Posterior cingulate gyrus (tissue), 11 donors: ENCODE results near the gene MAEA.

Experiments
- DNase-seq, 10 donors: peaks; one replicate each; pipeline versions ENCODE4 v3.0.0 to v3.0.0-alpha.2; 2020 to 2021; ENCODE audit warnings: mixed read lengths in 3 of 10
- intact Hi-C: fragments of 100-400 bp; cut with DNase I; formaldehyde crosslinking; loops from one replicate; pipeline ENCODE4 v1.15.1; 2023

Gene MAEA

DNA sequence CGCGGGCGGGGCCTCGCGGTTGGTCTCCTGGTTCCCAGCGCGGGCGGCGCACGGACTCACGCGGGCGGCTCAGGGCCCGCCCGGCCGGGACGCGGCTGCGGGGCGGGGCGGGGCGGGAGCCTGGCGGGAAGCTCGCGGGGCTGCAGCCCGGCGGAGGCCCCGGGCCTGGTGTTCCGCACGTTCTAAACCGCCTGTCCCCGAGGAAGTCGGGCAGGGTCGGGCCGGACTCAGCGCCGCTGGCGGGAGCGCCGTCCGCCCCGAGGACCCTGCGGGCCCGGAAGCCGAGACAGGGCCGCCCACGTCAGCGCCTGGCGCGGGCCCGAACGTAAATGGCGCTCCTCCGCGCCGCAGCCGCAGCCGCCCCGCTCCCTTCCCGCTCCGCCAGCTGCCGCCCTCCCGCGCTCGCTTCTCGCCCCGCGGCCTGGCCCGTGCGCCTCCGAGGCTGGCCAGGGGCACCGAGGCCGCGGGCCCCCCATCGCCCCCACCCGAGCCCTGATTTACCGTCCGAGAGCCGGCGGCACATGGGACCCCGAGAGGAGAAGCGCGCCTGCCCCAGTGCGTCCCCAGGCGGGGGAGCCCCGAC lies 40.5 kb upstream of the MAEA start:
- peak; percentile 63 to 98 (median 86) for DNase-seq
- intact Hi-C loops = loop anchor here (1.0 to 5.0 kb wide), 4 partner anchors 40 to 467 kb away; partner anchors contain the start of gene MAEA

- peak in 3 of 10 donors; percentile 71 to 88 (median 81) for DNase-seq
- intact Hi-C loops = loop anchor here (1.0 to 5.0 kb wide), 4 partner anchors 39 to 468 kb away; partner anchors contain the start of gene MAEA
These were observed 39.8 kb upstream of the MAEA start for GRCh38 chr4:1249731-1250526.

DNA sequence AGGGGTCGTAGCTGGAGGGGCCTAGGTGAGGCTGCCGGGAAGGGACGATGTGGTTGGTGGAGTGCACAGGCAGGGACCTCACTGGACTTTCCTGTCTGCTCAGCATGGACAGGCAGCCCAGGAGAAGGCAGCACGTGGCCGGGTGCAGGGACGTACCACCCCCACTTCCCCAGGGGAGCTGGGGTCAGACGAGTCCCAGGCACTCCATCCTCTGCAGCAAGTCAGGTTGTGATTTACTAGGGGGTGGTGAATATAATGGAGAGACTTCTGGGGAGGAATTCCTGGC lies 39.2 kb upstream of the MAEA start:
- peak in 3 of 10 donors; percentile 43 to 74 (median 56) for DNase-seq
- intact Hi-C loops = no loop called here

DNA sequence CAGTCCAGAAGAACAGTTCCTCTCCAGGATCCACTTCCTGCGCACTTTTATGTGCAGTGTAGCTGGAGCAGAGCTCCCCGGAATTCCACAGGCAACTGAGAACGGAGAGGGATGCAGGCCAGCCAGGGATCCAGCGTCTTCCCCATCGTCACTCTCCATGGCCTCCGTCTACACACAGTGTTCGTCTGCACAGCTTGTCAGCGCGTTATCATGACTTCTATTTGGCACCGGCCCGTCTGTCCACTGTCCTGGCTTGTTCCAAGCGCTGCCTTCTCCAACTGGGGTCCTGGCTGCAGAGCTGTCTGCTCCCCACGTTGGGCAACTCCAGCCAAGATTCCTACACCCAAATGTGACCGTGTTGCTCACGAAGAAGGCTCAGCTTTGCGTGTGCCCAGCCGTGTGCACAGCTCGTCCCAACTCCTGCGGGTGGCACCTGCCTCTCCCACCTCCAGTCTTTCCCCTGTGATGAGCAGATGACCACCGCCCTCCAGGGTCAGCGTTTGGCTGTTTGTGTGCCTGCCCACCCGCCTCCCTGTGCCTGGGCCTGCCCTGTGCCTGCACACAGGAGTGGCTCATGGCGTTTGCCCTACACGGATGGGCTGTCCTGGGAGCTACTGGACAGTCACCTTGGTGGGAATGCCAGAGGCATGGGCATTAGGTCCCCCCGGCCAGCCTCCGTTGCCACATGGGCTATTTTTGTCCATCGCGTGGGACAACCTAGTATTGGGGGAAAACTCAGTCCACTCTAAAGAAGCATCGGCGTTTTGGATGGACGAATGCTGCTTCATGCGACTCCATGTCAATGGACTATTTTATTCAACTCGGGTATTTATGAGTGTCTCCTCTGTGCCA lies 38.5 kb upstream of the MAEA start:
- DNase-seq = peak in 3 of 10 donors; percentile 62 to 82 (median 70)
- intact Hi-C loops = no loop called here

- no peak for DNase-seq
- intact Hi-C loops = no loop called here
These were observed 38.0 kb upstream of the MAEA start for GRCh38 chr4:1251773-1252066.

GRCh38 chr4:1252928-1253492 lies 36.7 kb upstream of the MAEA start:
- intact Hi-C loops = no loop called here
- DNase-seq = no peak

DNA sequence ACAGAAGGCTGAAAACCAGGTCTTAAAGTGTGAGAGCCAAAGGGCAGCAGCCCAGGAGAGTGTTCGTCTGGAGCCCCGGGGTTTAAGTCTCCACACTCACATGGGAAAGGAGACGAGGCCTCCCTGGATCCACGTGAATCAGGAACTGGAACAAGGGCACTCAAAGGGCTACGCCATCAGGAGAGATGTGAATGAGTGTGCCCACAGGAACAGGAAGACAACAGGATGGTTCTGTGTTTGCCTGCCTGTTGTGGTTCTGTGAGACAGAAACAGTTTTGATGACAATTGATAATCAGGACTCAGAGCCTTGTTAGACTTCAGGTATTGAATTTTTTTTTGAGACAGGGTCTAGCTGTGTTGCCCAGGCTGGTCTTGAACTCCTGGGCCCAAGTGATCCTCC lies 35.9 kb upstream of the MAEA start:
- intact Hi-C loops = no loop called here
- no peak for DNase-seq

GRCh38 chr4:1255151-1255550 lies 34.5 kb upstream of the MAEA start:
- intact Hi-C loops = no loop called here
- DNase-seq = no peak

- intact Hi-C loops = no loop called here
- no peak for DNase-seq
These were observed 34.0 kb upstream of the MAEA start for GRCh38 chr4:1255699-1256098.

- no peak for DNase-seq
- intact Hi-C loops = no loop called here
These were observed 31.2 kb upstream of the MAEA start for GRCh38 chr4:1258457-1258856.

DNA sequence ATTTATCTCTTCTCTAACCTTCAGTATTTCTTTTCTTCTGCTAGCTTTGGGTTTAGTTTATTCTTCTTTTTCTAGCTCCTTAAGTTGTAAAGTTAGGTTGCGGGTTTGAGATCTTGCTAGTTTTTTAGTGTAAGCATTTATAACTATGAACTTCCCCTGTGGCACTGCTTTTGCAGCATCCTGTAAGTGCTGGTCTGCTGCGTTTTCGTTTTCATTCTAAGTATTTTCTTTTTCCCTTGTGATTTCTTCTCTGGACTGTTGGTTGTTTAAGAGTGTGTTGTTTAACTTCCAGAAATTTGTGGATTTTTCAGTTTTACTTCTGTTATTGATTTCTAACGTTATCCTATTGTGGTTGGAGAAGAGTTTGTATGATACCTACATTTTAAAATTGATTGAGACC lies 29.7 kb upstream of the MAEA start:
- DNase-seq = no peak
- intact Hi-C loops = no loop called here

DNA sequence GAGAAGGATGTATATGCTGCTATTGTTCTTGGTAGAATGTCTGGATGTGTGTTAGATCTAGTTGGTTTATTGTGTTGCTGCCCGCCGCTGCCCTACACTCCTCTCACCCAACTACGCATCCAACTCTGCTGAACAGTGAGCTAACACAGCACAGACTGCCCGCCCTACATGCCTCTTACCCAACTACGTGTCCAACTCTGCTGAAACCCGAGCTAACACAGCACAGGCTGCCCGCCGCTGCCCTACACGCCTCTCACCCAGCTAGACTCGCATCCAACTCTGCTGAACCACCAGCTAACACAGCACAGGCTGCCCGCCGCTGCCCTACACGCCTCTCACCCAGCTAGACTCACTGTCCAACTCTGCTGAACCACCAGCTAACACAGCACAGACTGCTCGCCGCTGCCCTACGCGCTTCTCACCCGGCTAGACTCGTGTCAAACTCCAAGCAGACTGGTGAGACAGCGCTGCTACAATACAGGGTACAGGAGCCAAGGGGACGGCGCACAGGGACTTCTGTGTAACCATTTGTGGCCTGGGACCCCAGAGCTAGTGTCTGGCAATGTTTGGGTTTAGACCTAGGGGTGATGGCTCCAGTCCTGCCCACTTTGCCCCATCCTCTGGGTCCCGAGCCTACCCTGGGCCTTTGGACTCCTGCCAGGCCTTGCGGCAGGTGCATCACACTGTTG lies 29.1 kb upstream of the MAEA start:
- peak in 2 of 10 donors; percentile 35 to 70 for DNase-seq
- intact Hi-C loops = no loop called here

- intact Hi-C loops = no loop called here
- DNase-seq = peak in 2 of 10 donors; percentile 41 to 64
These were observed 28.4 kb upstream of the MAEA start for GRCh38 chr4:1261107-1261928.

DNA sequence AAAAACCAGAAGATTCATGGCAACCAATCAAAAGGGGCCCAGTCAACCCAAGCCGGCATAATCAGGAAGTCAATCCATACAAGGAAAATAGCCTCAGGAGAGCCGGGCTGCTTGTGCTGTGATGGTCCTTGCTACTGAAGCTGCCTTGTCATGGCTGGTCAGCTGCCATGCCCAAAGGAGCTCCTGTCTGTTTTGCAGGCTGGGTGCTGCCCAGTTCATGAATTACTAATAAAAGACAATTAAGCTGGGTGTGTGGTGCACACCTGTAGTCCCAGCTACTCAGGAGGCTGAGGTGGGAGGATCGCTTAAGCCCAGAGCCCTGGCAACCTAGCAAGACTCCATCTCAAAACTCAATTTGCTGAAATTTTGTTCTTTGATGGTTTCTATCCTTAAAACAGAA lies 24.7 kb upstream of the MAEA start:
- DNase-seq = no peak
- intact Hi-C loops = loop anchor here (5.0 kb wide), 2 partner anchors 98 to 133 kb away; no protein-coding TSS in a partner anchor

- no peak for DNase-seq
- intact Hi-C loops = loop anchor here (5.0 kb wide), 2 partner anchors 98 to 133 kb away; no protein-coding TSS in a partner anchor
These were observed 24.3 kb upstream of the MAEA start for GRCh38 chr4:1265351-1265750.

- intact Hi-C loops = loop anchor here (5.0 kb wide), 2 partner anchors 100 to 135 kb away; no protein-coding TSS in a partner anchor
- DNase-seq = no peak
These were observed 22.6 kb upstream of the MAEA start for GRCh38 chr4:1266881-1267763.

DNA sequence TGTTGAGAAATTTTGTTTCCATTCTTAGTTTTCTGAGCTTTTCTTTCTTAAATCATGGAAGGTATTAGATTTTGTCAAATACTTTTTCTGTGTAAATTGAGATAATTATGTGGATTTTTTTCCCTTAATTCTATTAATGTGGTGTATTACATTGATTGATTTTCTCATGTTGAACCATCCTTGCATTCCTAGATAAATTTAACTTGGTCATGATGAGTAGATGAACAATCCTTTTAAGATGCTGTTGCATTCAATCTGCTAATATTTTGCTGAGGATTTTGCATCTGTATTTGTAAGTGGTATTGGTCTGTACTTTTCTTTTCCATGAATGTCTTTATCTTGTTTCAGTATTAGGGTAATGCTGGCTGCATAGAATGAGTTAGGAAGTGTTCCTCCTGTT lies 20.5 kb upstream of the MAEA start:
- intact Hi-C loops = loop anchor here (5.0 kb wide), 2 partner anchors 102 to 137 kb away; no protein-coding TSS in a partner anchor
- no peak for DNase-seq

GRCh38 chr4:1271686-1272085 lies 18.0 kb upstream of the MAEA start:
- no peak for DNase-seq
- intact Hi-C loops = no loop called here
